GM18511 (cell line): ENCODE data around the gene OBSCN.
"Not testable (repeated sequence)": the region's sequence is repeated elsewhere in the genome, so short reads cannot be mapped to it uniquely, and the experiment has no call there.

ENCODE experiments used
- ATAC-seq: cut with Tn5 transposase; IDR thresholded peaks from one replicate; pipeline ENCODE4 v1.9.1; 2021; ENCODE audit warnings: mild to moderate bottlenecking, moderate library complexity; ENCODE audit not compliant: unreplicated experiment

OBSCN gene

DNA sequence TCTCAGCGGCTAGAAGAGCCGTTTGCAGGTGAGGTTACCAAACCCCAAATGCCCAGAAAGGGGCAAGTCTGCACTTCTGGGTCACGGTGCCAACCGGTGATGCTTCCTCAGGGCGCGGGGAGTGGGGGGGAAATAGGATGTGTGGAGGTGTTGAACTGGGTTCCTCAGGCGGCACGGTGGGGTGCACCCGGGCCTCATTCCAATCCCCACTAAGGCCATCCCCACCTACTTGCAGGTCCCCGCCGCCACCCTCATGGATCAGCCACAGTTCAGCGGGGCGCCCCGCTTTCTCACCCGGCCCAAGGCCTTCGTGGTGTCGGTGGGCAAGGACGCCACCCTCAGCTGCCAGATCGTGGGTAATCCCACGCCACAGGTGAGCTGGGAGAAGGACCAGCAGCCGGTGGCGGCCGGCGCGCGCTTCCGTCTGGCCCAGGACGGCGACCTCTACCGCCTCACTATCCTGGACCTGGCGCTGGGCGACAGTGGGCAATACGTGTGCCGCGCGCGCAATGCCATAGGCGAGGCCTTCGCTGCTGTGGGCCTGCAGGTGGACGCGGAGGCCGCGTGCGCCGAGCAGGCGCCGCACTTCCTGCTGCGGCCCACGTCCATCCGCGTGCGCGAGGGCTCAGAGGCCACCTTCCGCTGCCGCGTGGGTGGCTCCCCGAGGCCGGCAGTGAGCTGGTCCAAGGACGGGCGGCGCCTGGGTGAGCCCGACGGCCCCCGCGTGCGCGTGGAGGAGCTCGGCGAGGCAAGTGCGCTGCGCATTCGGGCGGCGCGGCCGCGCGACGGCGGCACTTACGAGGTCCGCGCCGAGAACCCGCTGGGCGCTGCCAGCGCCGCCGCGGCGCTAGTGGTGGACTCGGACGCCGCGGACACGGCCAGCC, 3.9 kb downstream of the OBSCN start:
- ATAC-seq = no peak

DNA sequence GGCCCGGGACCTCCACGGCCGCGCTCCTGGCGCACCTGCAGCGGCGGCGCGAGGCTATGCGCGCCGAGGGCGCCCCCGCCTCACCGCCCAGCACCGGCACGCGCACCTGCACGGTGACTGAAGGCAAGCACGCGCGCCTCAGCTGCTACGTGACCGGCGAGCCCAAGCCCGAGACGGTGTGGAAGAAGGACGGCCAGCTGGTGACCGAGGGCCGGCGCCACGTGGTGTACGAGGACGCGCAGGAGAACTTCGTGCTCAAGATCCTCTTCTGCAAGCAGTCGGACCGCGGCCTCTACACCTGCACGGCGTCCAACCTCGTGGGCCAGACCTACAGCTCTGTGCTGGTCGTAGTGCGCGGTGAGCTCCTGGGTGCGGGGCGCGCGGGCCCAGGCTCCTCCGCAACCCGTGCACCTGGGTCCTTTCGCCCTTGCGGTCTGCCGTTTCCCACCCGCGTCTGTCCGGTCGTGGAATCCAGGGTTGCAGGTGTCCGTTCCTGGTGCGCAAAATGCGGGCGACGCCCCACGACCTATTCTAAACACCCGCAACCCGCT, 4.6 kb downstream of the OBSCN start:
- no peak for ATAC-seq

DNA sequence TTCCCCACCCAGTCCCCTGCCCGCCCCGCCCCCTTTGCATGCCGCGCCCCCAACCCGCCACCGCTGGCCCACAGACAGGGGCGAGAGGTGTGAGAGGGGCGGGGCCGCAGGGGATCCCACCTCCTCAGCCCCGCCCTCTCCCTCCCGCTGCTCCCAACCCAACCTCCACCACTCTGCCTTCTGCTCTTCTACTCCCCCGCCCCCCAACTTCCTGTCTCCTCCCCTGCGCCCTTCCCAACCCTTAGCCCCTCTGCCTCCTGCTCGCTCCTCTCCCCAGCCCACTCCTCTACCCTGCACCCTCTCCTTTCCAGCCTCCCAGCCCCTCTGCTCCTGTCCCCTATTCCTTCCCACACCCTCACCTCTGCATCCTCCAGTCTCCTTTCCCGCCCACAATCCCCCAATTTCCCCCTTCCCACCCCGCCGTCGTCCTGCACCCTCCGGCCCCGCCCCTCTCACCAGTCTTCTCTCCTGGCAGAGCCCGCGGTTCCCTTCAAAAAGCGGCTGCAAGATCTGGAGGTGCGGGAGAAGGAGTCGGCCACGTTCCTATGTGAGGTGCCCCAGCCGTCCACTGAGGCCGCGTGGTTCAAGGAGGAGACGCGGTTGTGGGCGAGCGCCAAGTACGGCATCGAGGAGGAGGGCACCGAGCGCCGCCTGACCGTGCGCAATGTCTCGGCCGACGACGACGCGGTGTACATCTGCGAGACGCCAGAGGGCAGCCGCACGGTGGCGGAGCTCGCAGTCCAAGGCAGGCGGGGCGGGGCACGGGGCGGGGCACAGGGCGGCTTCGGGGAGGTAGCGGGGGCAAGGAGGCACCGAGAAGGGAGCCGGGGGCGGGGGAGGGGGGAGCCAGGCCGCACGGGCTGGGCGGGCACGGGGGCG, 5.4 kb downstream of the OBSCN start:
- ATAC-seq = peak; percentile 94

DNA sequence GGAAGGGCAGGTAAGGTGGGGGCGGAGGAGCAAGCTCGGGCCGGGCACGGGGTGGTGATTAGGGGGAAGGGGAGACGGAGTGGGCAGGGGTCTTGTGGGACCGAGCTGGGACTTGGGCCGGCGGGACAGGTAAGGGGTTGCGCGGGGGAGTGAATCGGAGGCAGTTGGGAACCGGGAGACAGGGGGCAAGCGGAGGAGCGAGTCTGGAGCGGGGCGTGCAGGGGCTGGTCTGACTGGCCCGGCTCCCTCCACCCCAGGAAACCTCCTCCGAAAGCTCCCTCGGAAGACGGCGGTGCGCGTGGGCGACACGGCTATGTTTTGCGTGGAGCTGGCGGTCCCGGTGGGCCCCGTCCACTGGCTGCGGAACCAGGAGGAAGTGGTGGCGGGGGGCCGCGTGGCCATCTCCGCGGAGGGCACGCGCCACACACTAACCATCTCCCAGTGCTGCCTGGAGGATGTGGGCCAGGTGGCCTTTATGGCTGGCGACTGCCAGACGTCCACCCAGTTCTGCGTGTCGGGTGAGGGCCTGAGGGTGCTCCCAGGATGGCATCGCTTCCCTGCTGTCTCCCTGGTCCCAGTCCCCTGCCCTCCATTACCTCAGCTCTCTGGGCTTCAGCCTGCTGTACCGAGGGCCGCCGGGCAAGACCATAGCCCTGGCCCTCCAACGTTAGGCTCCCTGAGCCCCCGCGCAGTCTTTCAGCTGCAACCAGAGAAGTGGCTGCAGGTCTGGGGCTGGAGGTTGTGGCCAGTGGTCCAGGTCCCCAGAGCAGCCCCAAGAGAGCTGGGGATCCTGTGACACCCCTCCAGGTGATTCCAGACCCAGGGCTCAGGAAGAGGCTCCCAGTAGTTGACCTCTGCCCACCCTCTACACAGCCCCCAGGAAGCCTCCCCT, 6.3 kb downstream of the OBSCN start:
- no peak for ATAC-seq

DNA sequence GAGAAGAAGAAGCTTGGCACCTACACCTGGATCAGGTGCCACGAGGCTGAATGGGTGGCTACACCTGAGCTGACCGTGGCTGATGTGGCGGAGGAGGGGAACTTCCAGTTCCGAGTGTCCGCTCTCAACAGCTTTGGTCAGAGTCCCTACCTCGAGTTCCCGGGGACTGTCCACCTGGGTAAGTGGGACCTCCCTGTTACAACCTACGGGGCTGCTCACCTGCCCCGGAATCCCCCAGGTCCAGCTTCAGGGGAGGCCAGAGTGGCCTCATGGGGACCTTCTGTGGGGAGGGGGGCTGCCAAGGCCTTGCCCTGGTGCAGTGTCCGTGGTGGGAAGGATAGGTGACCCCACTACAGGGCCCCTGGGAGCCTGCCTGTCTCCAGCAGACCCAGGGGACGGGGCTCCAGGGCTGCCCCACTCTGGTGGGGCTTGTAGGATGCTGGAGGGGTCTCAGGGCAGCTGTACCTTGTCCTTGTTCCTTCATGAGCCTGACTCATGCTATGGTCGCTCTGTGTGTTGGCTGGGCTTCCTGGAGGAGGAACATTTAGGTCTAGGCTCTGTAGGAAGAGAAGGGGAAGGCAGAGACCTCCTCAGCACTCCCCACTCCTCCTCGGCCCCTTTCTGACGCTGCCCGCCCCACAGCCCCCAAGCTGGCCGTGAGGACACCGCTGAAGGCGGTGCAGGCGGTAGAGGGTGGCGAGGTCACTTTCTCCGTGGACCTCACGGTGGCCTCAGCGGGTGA, 7.2 kb downstream of the OBSCN start:
- ATAC-seq = no peak

DNA sequence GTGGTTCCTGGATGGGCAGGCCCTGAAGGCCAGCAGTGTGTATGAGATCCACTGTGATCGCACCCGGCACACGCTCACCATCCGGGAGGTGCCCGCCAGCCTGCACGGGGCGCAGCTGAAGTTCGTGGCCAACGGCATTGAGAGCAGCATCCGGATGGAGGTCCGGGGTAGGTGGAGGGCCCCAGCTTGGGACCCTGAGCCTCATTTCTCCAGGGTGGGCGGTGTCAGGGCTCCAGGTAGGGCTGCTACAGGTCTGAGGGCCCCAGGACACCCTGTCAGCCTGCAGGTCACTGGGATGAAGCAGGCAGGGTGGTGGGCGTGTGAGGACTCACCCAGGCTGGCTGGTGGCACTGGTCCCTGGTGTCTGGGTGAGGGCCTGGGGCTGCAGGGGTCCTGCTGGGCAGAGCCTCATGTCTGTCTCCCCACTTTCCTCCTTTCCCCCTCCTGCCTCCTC, 7.8 kb downstream of the OBSCN start:
- ATAC-seq = no peak

DNA sequence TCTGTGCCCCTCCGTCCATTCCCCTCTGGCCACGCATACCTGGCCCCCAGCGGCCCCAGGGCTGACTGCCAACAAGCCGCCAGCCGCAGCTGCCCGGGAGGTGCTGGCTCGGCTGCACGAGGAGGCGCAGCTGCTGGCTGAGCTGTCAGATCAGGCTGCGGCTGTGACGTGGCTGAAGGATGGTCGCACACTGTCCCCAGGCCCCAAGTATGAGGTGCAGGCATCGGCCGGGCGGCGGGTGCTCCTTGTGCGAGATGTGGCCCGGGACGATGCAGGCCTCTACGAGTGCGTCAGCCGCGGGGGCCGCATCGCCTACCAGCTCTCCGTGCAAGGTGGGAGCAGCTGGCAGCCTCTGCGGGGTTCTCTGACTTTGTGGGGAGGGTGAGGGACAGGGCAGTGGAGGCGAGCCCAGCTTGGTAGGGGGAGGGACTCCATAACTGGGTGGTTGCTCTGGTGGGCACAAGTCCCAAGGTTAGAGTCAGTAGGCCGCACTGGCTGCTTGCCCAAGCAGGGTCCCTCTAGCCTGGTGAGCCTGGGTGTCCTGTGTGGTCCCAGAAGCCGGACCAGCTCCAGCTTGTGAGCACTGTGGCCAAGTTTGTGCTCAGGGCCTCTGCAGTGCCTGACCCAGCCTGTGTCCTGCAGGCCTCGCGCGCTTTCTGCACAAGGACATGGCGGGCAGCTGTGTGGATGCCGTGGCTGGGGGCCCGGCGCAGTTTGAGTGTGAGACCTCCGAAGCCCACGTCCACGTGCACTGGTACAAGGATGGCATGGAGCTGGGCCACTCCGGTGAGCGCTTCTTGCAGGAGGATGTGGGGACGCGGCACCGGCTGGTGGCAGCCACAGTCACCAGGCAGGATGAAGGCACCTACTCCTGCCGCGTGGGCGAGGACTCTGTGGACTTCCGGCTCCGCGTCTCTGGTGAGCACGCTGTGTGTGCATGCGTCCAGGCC, 8.8 kb downstream of the OBSCN start:
- ATAC-seq = no peak

DNA sequence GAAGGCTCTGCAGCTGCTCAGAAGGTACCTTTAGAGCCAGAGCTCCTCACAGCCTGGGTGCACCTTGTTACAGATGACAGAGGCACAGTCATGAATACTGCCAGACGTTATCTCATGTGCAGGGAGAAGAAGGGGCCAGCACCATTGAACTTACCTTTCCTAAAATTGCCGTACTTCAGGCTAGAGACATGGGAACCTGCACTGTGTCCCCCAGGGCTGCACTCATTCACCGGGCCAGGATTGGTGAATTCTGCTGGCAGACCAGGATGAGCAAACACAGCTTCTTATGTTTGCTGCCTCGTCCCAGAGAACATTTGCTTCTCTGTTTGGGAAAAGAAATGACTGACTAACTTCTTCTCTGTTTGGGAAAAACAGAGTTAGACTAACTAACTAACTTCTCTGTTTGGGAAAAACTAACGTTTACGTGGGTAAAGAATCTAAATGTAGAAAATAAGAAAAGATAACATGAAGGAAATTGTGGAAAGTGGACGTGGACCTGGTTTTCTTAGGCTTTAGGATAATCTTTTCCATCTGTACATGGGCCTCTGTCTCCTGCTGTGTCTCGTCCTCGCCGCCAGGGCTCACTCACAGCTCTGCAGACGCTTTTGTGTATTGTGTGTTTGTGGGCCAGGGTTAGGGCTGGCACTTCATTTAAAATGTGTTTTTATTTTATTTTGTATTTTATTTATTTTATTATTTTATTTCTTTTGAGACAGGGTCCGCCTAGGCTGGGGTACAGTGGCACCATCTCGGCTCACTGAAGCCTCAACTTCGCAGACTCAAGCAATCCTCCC, 9.9 kb downstream of the OBSCN start:
- ATAC-seq = no peak

DNA sequence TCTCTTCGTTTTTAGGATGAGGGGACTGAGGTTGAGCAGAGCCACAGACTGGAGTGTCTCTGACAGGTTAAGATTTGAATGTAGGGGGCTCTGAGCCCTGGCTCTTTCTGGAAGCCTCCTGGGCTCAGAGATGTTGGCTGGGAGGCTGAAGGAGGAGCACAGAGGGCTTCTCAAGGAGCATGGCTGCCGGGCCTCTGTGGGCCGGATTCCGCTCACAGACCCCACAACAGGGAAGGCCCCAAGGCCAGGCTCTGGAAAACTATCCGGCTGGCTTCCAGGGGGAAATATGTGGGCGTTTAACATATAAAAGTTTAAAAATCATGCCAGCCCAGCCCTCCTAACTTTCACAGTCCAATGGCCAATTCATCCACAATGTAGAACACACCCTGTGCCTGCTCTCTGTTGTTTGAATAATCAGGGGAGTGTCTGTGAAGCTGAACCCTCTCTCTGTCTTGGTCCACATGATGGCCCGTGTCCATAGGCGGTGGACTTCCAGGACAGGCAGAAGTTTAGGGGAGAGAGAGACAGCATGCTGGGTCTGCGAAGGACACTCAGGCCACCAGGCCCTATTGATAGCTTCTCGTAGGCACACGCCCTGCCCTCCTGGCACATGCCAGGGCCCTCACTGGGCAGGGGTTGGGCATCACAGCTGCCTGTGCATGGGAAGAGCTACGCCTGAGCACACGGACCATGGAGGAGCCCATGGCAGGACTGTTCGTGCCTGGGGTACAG, 10.8 kb downstream of the OBSCN start:
- no peak for ATAC-seq

DNA sequence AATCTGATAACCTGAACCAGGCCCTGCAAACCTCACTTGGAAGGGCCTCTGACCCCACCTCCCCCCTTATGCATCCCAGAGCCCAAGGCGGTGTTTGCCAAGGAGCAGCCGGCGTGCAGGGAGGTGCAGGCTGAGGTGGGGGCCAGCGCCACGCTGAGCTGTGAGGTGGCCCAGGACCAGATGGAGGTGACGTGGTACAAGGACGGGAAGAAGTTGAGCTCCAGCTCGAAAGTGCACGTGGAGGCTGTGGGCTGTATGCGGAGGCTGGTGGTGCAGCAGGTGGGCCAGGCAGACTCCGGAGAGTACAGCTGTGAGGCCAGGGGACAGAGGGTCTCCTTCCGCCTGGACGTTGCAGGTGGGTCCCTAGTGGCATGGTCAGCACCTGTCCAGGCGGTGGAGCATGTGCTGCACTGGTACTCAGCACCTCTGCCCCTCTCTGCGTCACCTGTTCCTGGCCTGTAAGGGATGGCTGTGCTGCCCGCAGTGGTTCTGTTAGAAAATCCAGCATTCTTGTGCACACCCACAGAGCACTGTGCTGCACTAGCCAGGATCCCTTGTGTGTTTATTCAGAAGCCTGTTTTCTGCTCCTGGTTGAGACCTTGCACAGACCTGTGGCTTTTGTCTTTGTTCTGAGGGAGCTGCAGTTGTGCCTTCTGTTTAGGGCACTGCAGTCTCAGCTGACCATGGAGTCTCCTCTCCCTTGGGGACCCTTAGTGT, 11.6 kb downstream of the OBSCN start:
- no peak for ATAC-seq

DNA sequence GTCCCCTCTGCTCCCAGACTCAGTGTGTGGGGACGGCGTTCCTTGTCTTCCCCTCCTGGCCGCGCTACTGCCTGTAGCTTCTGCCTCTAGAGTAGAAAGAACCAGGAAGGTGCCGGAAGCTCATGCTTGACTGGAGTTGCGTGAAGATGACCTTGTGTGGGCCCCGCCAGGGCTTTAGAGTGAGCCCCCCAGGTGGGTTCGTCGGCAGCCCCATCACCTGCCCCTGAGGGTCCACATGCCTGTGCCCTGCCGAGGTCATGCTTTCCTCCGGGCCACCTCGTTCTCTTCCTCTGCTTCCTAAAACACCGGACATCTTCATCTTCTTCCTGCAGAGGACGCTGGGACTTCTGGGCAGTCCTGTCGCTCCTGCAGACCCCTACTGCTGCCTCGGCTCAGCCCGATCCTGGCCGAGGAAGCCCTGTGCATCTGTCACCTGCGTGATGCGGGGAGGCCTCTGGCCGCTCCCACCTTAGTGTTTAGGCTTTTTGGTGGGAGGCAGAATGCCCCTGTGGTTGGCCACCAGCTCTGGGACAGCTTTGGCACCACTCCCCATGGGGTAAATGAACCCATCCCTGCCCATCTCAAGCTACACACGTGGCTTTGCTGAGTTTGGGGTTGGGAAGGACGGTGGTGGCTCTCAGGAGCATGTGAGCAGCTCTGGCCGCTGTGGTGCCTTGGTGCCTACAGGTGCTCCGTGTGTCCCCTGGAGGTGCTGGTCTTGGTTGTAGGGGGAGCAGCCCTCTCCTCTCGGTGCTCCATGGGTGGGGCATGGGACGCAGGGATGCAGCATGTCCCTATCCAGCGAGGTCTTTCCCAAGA, 12.3 kb downstream of the OBSCN start:
- no peak for ATAC-seq

DNA sequence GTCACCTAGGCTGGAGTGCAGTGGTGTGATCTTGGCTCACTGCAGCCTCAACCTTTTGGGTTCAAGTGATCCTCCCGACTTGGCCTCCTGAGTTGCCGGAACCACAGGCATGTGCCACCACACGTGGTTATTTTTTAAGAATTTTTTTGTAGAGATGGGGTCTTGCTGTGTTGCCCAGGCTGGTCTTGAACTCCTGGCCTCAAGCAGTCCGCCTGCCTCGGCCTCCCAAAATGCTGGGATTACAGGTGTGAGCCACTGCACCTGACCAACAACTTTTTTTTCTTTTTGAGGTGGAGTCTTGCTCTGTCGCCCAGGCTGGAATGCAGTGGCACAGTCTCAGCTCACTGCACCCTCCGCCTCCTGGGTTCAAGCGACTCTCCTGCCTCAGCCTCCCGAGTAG, 13.3 kb downstream of the OBSCN start:
- ATAC-seq = not testable (repeated sequence)

DNA sequence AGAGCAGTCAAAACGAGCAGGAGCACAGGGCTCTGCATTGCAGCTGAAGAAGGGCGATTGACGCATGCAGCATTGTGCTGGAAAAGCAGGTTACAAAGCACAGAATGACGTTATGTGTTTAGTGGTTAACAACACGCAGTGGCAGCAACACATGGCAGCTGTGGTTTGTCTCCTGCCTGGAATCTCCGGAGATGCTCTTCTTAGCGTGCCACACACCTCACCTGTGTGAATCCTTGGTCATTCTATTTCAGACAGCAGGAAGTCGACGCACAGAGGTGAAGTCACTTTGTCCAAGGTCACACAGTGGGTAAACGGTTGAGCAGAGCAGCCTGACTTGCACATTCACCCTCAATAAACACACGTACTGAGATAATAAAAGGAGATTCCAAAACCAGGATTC, 14.7 kb downstream of the OBSCN start:
- ATAC-seq = no peak

DNA sequence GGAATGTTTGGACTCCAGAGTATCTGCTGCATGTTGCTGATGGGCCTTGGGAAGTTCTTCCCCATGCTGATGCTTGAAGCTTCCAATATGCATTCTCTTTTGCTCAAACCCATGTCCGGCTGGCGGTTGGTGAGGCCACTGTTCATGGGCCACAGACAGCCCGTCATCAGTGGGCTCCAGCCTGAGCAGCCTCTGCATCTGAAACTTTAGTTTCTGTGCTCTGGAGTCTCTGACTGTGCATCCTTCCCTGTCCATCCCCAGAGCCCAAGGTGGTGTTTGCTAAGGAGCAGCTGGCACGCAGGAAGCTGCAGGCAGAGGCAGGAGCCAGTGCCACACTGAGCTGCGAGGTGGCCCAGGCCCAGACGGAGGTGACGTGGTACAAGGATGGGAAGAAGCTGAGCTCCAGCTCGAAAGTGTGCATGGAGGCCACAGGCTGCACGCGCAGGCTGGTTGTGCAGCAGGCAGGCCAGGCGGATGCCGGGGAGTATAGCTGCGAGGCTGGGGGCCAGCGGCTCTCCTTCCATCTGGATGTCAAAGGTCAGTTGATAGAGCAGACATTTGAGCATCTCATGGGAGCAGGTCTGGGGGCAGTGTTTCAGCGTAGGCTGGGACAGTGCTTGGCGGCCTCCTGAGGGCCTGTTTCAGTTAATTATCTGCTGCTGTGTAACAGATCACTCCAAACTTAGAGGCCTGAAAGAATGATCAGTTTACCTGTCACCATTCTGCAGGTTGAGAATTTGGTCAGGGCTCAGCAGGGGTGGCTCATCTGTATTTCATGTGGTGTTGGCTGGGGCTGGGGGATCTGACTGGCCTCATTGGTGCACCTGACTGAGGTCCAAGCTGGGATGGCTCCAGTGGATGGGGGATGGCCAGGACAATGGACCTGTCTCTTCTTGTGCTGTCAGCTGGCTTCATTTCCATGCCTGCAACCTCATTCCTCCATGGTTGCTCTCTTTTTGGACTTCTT, 16.6 kb downstream of the OBSCN start:
- ATAC-seq = no peak
